HepG2 (cell line): Measurements from ENCODE around the gene ZNF428. TPM values are rescaled to one million over a fixed set of nuclear protein-coding genes. Genes with fewer than 3 reads are reported as not detected.

Experiments used
- ARID2 ChIP-seq: sonication (generic); formaldehyde crosslinking; IDR thresholded peaks from 2 replicates; pipeline ENCODE4 v1.8.1; 2022; ENCODE audit warnings: mild to moderate bottlenecking, missing genetic modification reagents, borderline replicate concordance
- CHD2 ChIP-seq: IDR thresholded peaks from 2 replicates; pipeline ENCODE4 v1.6.1; 2011; ENCODE audit warnings: low read depth, low read length, improper control_type of control experiment
- HNRNPK ChIP-seq: fragments of 200-400 bp; formaldehyde crosslinking; IDR thresholded peaks from 2 replicates; pipeline ENCODE4 v1.6.1; 2018; ENCODE audit warnings: low read length, low read depth, moderate library complexity, mild to moderate bottlenecking; ENCODE audit not compliant: poor library complexity, severe bottlenecking
- KLF6 ChIP-seq: IDR thresholded peaks from 2 replicates; pipeline ENCODE4 v1.8.0; 2016; ENCODE audit warnings: missing biosample characterization, missing genetic modification reagents
- LCORL ChIP-seq, 2 experiments: fragments of 450-650 bp in 1 of 2; sonication (generic) in 1 of 2; formaldehyde crosslinking in 1 of 2; IDR thresholded peaks; 2 replicates each; pipeline versions ENCODE4 v1.5.0 to v1.6.1; 2017 to 2020; ENCODE audit warnings: antibody characterized with exemption in 1 of 2, missing genetic modification reagents in 1 of 2
- REXO4 ChIP-seq: sonication (generic); formaldehyde crosslinking; IDR thresholded peaks from 2 replicates; pipeline ENCODE4 v1.8.0; 2022; ENCODE audit warnings: missing genetic modification reagents, mild to moderate bottlenecking, borderline replicate concordance
- RFX5 ChIP-seq: IDR thresholded peaks from 2 replicates; pipeline ENCODE4 v1.6.1; 2011; ENCODE audit warnings: low read depth, low read length, improper control_type of control experiment
- SNAPC2 ChIP-seq: sonication (generic); formaldehyde crosslinking; IDR thresholded peaks from 2 replicates; pipeline ENCODE4 v1.8.1; 2022; ENCODE audit warnings: mild to moderate bottlenecking, missing genetic modification reagents
- THAP11 ChIP-seq: IDR thresholded peaks from 2 replicates; pipeline ENCODE4 v1.6.1; 2016; ENCODE audit warnings: missing biosample characterization, missing genetic modification reagents
- ZKSCAN1 ChIP-seq: fragments of 150-350 bp; IDR thresholded peaks from 2 replicates; pipeline ENCODE4 v1.6.1; 2014; ENCODE audit warnings: low read length
- ZKSCAN5 ChIP-seq: sonication (generic); formaldehyde crosslinking; IDR thresholded peaks from 2 replicates; pipeline ENCODE4 v1.5.1; 2020; ENCODE audit warnings: mild to moderate bottlenecking, missing genetic modification reagents
- ZNF124 ChIP-seq: sonication (generic); formaldehyde crosslinking; IDR thresholded peaks from 2 replicates; pipeline ENCODE4 v1.4.0; 2020; ENCODE audit warnings: missing genetic modification reagents
- ZNF350 ChIP-seq: sonication (generic); formaldehyde crosslinking; IDR thresholded peaks from 2 replicates; pipeline ENCODE4 v1.4.0; 2020; ENCODE audit warnings: mild to moderate bottlenecking, low read depth, missing genetic modification reagents, borderline replicate concordance
- ZNF367 ChIP-seq: sonication (generic); formaldehyde crosslinking; IDR thresholded peaks from 2 replicates; pipeline ENCODE4 v1.4.0; 2020; ENCODE audit warnings: missing genetic modification reagents, borderline replicate concordance
- ZNF451 ChIP-seq: sonication (generic); formaldehyde crosslinking; IDR thresholded peaks from 2 replicates; pipeline ENCODE4 v1.5.0; 2020; ENCODE audit warnings: mild to moderate bottlenecking, missing genetic modification reagents
- ZNF713 ChIP-seq: sonication (generic); formaldehyde crosslinking; IDR thresholded peaks from 2 replicates; pipeline ENCODE4 v1.4.0; 2020; ENCODE audit warnings: mild to moderate bottlenecking, missing genetic modification reagents
- ZNF720 ChIP-seq: sonication (generic); formaldehyde crosslinking; IDR thresholded peaks from 2 replicates; pipeline ENCODE4 v1.4.0; 2020; ENCODE audit warnings: missing genetic modification reagents
- ZNF883 ChIP-seq: sonication (generic); formaldehyde crosslinking; IDR thresholded peaks from 2 replicates; pipeline ENCODE4 v1.5.1; 2020; ENCODE audit warnings: mild to moderate bottlenecking, missing genetic modification reagents; ENCODE audit errors: not compliant biosample characterization
- ZNF891 ChIP-seq: sonication (generic); formaldehyde crosslinking; IDR thresholded peaks from 2 replicates; pipeline ENCODE4 v1.5.0; 2020; ENCODE audit warnings: mild to moderate bottlenecking, missing genetic modification reagents
- polyA plus RNA-seq, 8 experiments: library from polyadenylated mRNA; depleted of rRNA in 3 of 8; stranded (reverse) in 7 of 8; unstranded in 1 of 8; fragments of >200 nt; fragmentation: Illumina TruSeq in 4 of 8; extraction: Trizol in 4 of 8; gene quantifications; 2 replicates each; pipeline versions ENCODE4 v1.2.1 to v1.2.3, GENCODE V29; 2011 to 2016; ENCODE audit warnings: low read depth in 4 of 8, missing spikeins in 1 of 8, mixed read lengths in 1 of 8; ENCODE audit not compliant: insufficient read depth in 1 of 8
- total RNA-seq, 5 experiments: library from RNA; depleted of rRNA; stranded (reverse); fragments of >200 nt; fragmentation: Illumina TruSeq; extraction: Trizol; gene quantifications; 2 replicates each; pipeline ENCODE4 v1.2.3, GENCODE V29; 2016; ENCODE audit warnings: low read depth in 1 of 5
- TF ChIP-seq, protein P1 (sequence below): sonication (generic); formaldehyde crosslinking; IDR thresholded peaks from 2 replicates; pipeline ENCODE4 v1.4.0; 2020; ENCODE audit warnings: mild to moderate bottlenecking, missing genetic modification reagents
- TF ChIP-seq, protein P2 (sequence below): sonication (generic); formaldehyde crosslinking; conservative IDR thresholded peaks from 2 replicates; pipeline ENCODE4 v1.8.0; 2022; ENCODE audit warnings: mild to moderate bottlenecking, moderate library complexity, missing genetic modification reagents
- TF ChIP-seq, protein P3 (sequence below): sonication (generic); formaldehyde crosslinking; IDR thresholded peaks from 2 replicates; pipeline ENCODE4 v1.5.1; 2020; ENCODE audit warnings: mild to moderate bottlenecking, missing genetic modification reagents, borderline replicate concordance

Gene ZNF428
- total and polyA plus RNA-seq, 2 of the 13 experiments (the other 11 are each of a cell fraction or from before 2014, with no cell fraction given) = 10.4 to 26.9 TPM

DNA sequence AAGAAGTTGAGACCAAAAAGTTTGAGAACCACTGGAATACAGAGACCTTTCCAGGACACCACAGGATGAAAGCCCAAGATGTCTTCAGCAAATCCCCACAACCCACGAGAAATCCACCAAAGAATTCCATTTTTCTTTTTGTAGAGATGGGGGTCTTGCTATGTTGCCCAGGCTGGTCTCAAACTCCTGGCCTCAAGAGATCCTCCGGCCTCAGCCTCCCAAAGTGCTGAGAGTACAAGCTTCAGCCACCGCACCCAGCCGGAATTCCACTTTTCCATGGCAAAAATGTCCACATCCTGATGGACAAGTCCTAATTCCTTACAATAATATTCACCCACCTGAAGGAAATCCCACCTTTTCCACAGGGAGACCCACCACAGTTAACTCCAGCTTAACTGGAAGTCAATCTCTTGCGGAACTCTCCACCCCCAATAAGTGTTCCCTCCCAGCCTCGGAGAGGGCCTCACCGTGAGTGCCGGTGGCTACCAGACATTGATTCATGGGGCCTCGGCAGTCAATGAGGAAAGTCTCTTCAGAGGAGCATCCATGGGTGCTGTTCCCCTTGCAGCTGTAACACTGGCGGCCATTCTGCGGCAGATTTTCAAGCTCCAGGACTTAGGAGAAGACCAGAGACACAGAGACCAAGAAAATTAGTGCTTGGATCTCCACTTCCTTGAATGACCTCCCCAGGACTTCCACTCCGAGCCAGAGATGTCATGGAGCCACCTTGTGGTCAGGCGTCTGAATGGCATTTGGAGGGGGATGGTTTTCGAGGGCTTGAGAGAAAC lies 32.5 kb upstream of the ZNF428 start (continued):
- TF ChIP-seq, protein P1, sequence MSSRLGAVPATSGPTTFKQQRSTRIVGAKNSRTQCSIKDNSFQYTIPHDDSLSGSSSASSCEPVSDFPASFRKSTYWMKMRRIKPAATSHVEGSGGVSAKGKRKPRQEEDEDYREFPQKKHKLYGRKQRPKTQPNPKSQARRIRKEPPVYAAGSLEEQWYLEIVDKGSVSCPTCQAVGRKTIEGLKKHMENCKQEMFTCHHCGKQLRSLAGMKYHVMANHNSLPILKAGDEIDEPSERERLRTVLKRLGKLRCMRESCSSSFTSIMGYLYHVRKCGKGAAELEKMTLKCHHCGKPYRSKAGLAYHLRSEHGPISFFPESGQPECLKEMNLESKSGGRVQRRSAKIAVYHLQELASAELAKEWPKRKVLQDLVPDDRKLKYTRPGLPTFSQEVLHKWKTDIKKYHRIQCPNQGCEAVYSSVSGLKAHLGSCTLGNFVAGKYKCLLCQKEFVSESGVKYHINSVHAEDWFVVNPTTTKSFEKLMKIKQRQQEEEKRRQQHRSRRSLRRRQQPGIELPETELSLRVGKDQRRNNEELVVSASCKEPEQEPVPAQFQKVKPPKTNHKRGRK (CRISPR knock-in tag) = no peak
- TF ChIP-seq ARID2 (CRISPR knock-in tag) (no peak), ZNF713 (no peak), ZNF124 (no peak), ZKSCAN5 (CRISPR knock-in tag) (no peak), ZNF350 (CRISPR knock-in tag) (no peak; the same call in 1 of the 2 replicates), LCORL (IDR thresholded peaks at IDR 0.05) (no peak), LCORL (CRISPR knock-in tag; IDR thresholded peaks at IDR 0.05) (no peak), ZNF720 (CRISPR knock-in tag) (no peak), CHD2 (no peak), KLF6 (no peak), RFX5 (no peak), THAP11 (CRISPR knock-in tag) (peak; percentile 52), ZNF891 (CRISPR knock-in tag) (no peak), REXO4 (CRISPR knock-in tag) (no peak), HNRNPK (no peak), ZNF451 (CRISPR knock-in tag) (no peak), ZNF367 (CRISPR knock-in tag) (no peak), ZNF883 (CRISPR knock-in tag) (no peak), SNAPC2 (no peak), ZKSCAN1 (no peak)
- TF ChIP-seq, protein P2, sequence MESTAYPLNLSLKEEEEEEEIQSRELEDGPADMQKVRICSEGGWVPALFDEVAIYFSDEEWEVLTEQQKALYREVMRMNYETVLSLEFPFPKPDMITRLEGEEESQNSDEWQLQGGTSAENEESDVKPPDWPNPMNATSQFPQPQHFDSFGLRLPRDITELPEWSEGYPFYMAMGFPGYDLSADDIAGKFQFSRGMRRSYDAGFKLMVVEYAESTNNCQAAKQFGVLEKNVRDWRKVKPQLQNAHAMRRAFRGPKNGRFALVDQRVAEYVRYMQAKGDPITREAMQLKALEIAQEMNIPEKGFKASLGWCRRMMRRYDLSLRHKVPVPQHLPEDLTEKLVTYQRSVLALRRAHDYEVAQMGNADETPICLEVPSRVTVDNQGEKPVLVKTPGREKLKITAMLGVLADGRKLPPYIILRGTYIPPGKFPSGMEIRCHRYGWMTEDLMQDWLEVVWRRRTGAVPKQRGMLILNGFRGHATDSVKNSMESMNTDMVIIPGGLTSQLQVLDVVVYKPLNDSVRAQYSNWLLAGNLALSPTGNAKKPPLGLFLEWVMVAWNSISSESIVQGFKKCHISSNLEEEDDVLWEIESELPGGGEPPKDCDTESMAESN (CRISPR knock-in tag) = no peak
- TF ChIP-seq, protein P3, sequence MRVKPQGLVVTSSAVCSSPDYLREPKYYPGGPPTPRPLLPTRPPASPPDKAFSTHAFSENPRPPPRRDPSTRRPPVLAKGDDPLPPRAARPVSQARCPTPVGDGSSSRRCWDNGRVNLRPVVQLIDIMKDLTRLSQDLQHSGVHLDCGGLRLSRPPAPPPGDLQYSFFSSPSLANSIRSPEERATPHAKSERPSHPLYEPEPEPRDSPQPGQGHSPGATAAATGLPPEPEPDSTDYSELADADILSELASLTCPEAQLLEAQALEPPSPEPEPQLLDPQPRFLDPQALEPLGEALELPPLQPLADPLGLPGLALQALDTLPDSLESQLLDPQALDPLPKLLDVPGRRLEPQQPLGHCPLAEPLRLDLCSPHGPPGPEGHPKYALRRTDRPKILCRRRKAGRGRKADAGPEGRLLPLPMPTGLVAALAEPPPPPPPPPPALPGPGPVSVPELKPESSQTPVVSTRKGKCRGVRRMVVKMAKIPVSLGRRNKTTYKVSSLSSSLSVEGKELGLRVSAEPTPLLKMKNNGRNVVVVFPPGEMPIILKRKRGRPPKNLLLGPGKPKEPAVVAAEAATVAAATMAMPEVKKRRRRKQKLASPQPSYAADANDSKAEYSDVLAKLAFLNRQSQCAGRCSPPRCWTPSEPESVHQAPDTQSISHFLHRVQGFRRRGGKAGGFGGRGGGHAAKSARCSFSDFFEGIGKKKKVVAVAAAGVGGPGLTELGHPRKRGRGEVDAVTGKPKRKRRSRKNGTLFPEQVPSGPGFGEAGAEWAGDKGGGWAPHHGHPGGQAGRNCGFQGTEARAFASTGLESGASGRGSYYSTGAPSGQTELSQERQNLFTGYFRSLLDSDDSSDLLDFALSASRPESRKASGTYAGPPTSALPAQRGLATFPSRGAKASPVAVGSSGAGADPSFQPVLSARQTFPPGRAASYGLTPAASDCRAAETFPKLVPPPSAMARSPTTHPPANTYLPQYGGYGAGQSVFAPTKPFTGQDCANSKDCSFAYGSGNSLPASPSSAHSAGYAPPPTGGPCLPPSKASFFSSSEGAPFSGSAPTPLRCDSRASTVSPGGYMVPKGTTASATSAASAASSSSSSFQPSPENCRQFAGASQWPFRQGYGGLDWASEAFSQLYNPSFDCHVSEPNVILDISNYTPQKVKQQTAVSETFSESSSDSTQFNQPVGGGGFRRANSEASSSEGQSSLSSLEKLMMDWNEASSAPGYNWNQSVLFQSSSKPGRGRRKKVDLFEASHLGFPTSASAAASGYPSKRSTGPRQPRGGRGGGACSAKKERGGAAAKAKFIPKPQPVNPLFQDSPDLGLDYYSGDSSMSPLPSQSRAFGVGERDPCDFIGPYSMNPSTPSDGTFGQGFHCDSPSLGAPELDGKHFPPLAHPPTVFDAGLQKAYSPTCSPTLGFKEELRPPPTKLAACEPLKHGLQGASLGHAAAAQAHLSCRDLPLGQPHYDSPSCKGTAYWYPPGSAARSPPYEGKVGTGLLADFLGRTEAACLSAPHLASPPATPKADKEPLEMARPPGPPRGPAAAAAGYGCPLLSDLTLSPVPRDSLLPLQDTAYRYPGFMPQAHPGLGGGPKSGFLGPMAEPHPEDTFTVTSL (CRISPR knock-in tag) = no peak
